Cardiac septum (tissue), 1 donor: ENCODE measurements around the gene ASTN1. TPM values are rescaled to one million over a fixed set of nuclear protein-coding genes. Genes with fewer than 3 reads are reported as not detected.

ENCODE experiments used
- DNase-seq: peaks from one replicate; pipeline ENCODE4 v3.0.0-alpha.2; 2020; ENCODE audit warnings: low spot score
- intact Hi-C: fragments of 100-400 bp; cut with DNase I; formaldehyde crosslinking; loops from one replicate; pipeline ENCODE4 v1.14.0; 2022
- total RNA-seq: library from RNA; stranded (reverse); fragmentation: NEBNext Ultra II Directional; extraction: Animal tissue kit (Norgen Biotek cat#: 25700); gene quantifications from one replicate; pipeline ENCODE4 v1.2.1, GENCODE V29; 2021
- donor health status: DM: no; HTN: no; CAD: no.

The ASTN1 gene
- total RNA-seq, 1 donor from 2014 or later, result 0.59 TPM

- intact Hi-C loops, result no loop called here
These were observed 155.9 kb downstream of the ASTN1 start for GRCh38 chr1:177008653-177009052.

GRCh38 chr1:177007437-177008161, 156.9 kb downstream of the ASTN1 start:
- intact Hi-C loops, result no loop called here
- no peak for DNase-seq

More at GRCh38 chr1:177008653-177009052, 155.9 kb downstream of the ASTN1 start:
- DNase-seq, result no peak

- intact Hi-C loops, result no loop called here
These were observed 161.6 kb downstream of the ASTN1 start for GRCh38 chr1:177002891-177003290.

GRCh38 chr1:177001556-177001955, 163.0 kb downstream of the ASTN1 start:
- DNase-seq, result no peak
- intact Hi-C loops, result no loop called here

More at GRCh38 chr1:177002891-177003290, 161.6 kb downstream of the ASTN1 start:
- DNase-seq, result no peak

GRCh38 chr1:176998183-176998795, 166.2 kb downstream of the ASTN1 start:
- intact Hi-C loops, result no loop called here
- no peak for DNase-seq

- intact Hi-C loops, result no loop called here
- no peak for DNase-seq
These were observed 167.9 kb downstream of the ASTN1 start for GRCh38 chr1:176996456-176997090.

- intact Hi-C loops, result no loop called here
- DNase-seq, result no peak
These were observed 169.4 kb downstream of the ASTN1 start for GRCh38 chr1:176994931-176995596.

GRCh38 chr1:176993587-176993986, 170.9 kb downstream of the ASTN1 start:
- DNase-seq, result no peak
- intact Hi-C loops, result no loop called here

- no peak for DNase-seq
- intact Hi-C loops, result no loop called here
These were observed 174.8 kb downstream of the ASTN1 start for GRCh38 chr1:176989754-176990153.

GRCh38 chr1:176989023-176989422, 175.5 kb downstream of the ASTN1 start:
- DNase-seq, result no peak
- intact Hi-C loops, result no loop called here

GRCh38 chr1:176987016-176987415, 177.5 kb downstream of the ASTN1 start:
- DNase-seq, result no peak
- intact Hi-C loops, result no loop called here

GRCh38 chr1:176983731-176984130, 180.8 kb downstream of the ASTN1 start:
- intact Hi-C loops, result no loop called here
- no peak for DNase-seq

- intact Hi-C loops, result no loop called here
These were observed 187.7 kb downstream of the ASTN1 start for GRCh38 chr1:176976771-176977170.

GRCh38 chr1:176976225-176976624, 188.3 kb downstream of the ASTN1 start:
- DNase-seq, result no peak
- intact Hi-C loops, result no loop called here

More at GRCh38 chr1:176976771-176977170, 187.7 kb downstream of the ASTN1 start:
- no peak for DNase-seq

GRCh38 chr1:176964687-176965086, 199.8 kb downstream of the ASTN1 start:
- intact Hi-C loops, result no loop called here
- no peak for DNase-seq

- no peak for DNase-seq
- intact Hi-C loops, result no loop called here
These were observed 201.3 kb downstream of the ASTN1 start for GRCh38 chr1:176963181-176963580.

GRCh38 chr1:176961678-176962077, 202.8 kb downstream of the ASTN1 start:
- DNase-seq, result no peak
- intact Hi-C loops, result no loop called here

GRCh38 chr1:176959191-176959820, 205.2 kb downstream of the ASTN1 start:
- intact Hi-C loops, result no loop called here
- DNase-seq, result no peak

GRCh38 chr1:176957603-176958002, 206.9 kb downstream of the ASTN1 start:
- intact Hi-C loops, result no loop called here
- DNase-seq, result no peak

GRCh38 chr1:176954242-176954641, 210.3 kb downstream of the ASTN1 start:
- DNase-seq, result no peak
- intact Hi-C loops, result no loop called here
